Mammary epithelial cell (primary cell): ENCODE results near the gene SYNJ1.

Source experiments
- CTCF ChIP-seq, 2 donors: IDR thresholded peaks in 1 of 2; conservative IDR thresholded peaks in 1 of 2; 2 replicates each; pipeline ENCODE4 v1.5.1; 2011 to 2012; ENCODE audit warnings: inconsistent platforms in 2 of 2, low read length in 2 of 2, mild to moderate bottlenecking in 2 of 2, control low read depth in 1 of 2, low read depth in 1 of 2; ENCODE audit not compliant: insufficient read depth in 1 of 2; ENCODE audit errors: extremely low read depth in 1 of 2
- EZH2 ChIP-seq: IDR thresholded peaks from 2 replicates; pipeline ENCODE4 v1.6.1; 2012; ENCODE audit warnings: low read length, inconsistent platforms, borderline replicate concordance

- TF ChIP-seq CTCF (conservative IDR thresholded peaks at IDR 0.05 in 1 of 2, IDR thresholded peaks at IDR 0.05 in 1 of 2; ENCODE audit: extremely low read depth in 1 of 2, insufficient read depth in 1 of 2, low read depth in 1 of 2, low read length in 2 of 2) (no peak), EZH2 (no peak)
Observed at GRCh38 chr21:32726839-32727686, 750 bp downstream of the SYNJ1 start.
